Lower lobe of right lung (tissue), 2 donors: ENCODE data around the gene TOLLIP. TPM values are rescaled to one million over a fixed set of nuclear protein-coding genes. Genes with fewer than 3 reads are reported as not detected.
A peak's percentile ranks its signal among the peaks of the same experiment; 100 is the strongest.

Experiments used
- ATAC-seq, 2 donors: fragments of 200-7000 bp; cut with Tn5 transposase; one replicate each; pipeline ENCODE4 v1.9.1; 2020 to 2022; ENCODE audit warnings: mild to moderate bottlenecking in 2 of 2, moderate library complexity in 2 of 2
- DNase-seq: peaks from one replicate; pipeline ENCODE4 v3.0.0-alpha.2; 2020
- H3K27ac ChIP-seq: fragments of 200-600 bp; one replicate; pipeline ENCODE4 v1.8.0; 2022
- H3K27me3 ChIP-seq: fragments of 200-600 bp; one replicate; pipeline ENCODE4 v1.8.0; 2022; ENCODE audit warnings: low read depth
- H3K36me3 ChIP-seq: fragments of 200-600 bp; one replicate; pipeline ENCODE4 v1.8.0; 2022; ENCODE audit warnings: mild to moderate bottlenecking
- H3K4me1 ChIP-seq: fragments of 200-600 bp; one replicate; pipeline ENCODE4 v1.8.0; 2022
- H3K4me3 ChIP-seq: fragments of 200-600 bp; one replicate; pipeline ENCODE4 v1.8.0; 2022; ENCODE audit warnings: mild to moderate bottlenecking
- H3K9me3 ChIP-seq: fragments of 200-600 bp; one replicate; pipeline ENCODE4 v1.8.0; 2022
- CTCF ChIP-seq: fragments of 200-600 bp; IDR thresholded peaks from one replicate; pipeline ENCODE4 v1.8.0; 2022; ENCODE audit warnings: antibody characterized with exemption, mild to moderate bottlenecking
- intact Hi-C: fragments of 100-400 bp; cut with DNase I; formaldehyde crosslinking; loops from one replicate; pipeline ENCODE4 v1.11.0; 2022
- microRNA-seq: library from miRNA; unstranded; fragments of <30 nt; microRNA quantifications from one replicate; pipeline ENCODE4 v1.2.0, GENCODE V29; 2020; ENCODE audit warnings: borderline number of aligned reads
- total RNA-seq: library from RNA; stranded (reverse); fragmentation: NEBNext Ultra II Directional; extraction: Animal tissue kit (Norgen Biotek cat#: 25700); gene quantifications from one replicate; pipeline ENCODE4 v1.2.1, GENCODE V29; 2021
- donor health status: DM: no; HTN: yes; CAD: no; lungs with severe emphysema.

Gene TOLLIP
- total RNA-seq, 1 donor from 2014 or later = 68.4 TPM

DNA sequence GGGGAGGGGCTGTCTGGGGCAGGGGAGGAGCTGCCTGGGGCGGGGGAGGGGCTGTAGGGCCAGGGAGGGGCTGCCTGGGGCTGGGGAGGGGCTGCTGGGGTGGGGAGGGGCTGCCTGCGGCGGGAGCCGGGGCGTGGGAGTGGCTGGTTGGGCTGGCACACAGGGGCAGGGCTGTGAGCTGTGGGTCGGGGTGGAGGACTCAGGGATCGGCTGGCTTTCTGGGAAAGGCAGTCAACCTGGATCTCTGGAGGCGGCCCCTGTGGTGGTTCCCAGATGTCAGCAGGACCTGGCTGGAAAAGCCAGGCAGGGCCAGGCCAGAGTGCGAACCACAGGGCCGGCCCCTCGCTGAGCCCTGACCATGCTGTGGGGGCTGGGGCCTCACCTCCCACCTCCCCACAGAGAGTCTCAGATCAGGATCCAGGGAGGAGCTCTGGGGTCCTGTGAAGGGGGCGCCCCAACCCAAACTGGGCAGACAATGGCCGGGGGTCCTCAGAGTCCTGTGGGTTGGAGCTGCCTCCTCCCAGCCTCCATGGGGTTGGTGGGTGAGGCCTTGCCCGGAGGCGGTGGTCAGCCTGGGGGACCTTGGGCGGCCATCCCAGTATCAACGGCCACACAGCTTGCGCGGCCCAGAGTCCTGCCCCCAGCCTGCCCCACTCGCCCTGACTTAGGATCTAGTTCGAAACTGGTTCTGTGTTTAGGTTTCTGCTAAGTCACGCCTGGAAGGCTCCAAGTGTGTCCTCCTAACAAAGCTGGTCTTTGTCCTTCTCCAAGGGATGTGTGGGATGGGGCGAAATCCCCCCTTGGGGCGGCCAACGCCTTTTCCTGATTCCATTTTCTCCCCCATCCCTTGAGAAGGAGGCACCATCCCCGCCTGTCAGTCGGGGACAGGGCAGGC lies 84.7 kb downstream of the TOLLIP start:
- Histone ChIP-seq H3K9me3 (no peaks in the 10 kb centered on the region), H3K27me3 (peaks cover 72% of the 10 kb centered on the region), H3K4me3 (no peak overlapping the region), H3K27ac (no peak overlapping the region), H3K4me1 (no peaks in the 10 kb centered on the region), H3K36me3 (no peaks in the 10 kb centered on the region)
- intact Hi-C loops = no loop called here
- DNase-seq (peak; percentile 27), ATAC-seq (no peak)
- no peak for TF ChIP-seq CTCF

Small RNAs within 50 kb of the gene (microRNA-seq; reads per million reads assigned to microRNA genes)
- gene MIR6744 = not detected

Other genes starting within 250 kb of the TOLLIP start
- gene MUC2, start 234.8 kb downstream of the TOLLIP start, total RNA-seq = not detected
- 0.35 TPM for gene MUC5AC, start 151.7 kb downstream of the TOLLIP start, total RNA-seq
- 57.5 TPM for gene MUC5B, start 86.6 kb downstream of the TOLLIP start, total RNA-seq
- 0.62 TPM for gene BRSK2, start 80.3 kb upstream of the TOLLIP start, total RNA-seq
- 50.4 TPM for gene MOB2, start 177.1 kb upstream of the TOLLIP start, total RNA-seq